ACHN (cell line): Measurements from ENCODE around the gene HRC.

Experiments
- DNase-seq: peaks from one replicate; pipeline ENCODE4 v3.0.0-alpha.2; 2015
- in situ Hi-C: cut with HindIII; loops from 2 replicates; pipeline ENCODE4 v1.10.0; 2017; ENCODE audit warnings: low sequenced_read_pairs, low pct_ligation_motif_present, low pct_unique_long_range_greater_than_20kb

The HRC gene

DNA sequence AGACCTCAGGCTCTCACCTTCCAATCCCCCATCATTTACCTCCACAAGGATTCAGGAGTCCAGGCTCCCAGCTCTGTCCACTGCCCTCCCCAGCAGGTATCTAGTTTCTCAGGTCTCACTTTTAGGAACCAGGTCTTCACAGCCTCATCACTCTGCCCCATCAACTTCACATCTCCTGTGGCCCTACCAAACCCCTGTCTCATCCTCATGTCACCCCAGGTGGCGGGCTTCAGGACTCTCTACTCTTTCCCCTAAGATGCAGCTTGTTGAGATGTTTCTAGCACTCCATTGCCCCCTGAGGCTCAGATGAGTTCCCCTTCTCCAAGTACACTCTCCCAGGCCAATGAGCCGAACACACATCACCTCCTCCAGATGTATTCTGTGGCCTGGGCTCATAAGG is 34.3 kb downstream of the HRC start:
- no peak for DNase-seq
- in situ Hi-C loops: no loop called here

- in situ Hi-C loops: no loop called here
- DNase-seq: no peak
Measured at GRCh38 chr19:49120325-49120683, 34.9 kb downstream of the HRC start.

GRCh38 chr19:49119411-49120324 is 35.5 kb downstream of the HRC start, which contains the start of gene PPFIA3:
TSS of gene PPFIA3 (plus strand) at chr19:49119544. CDS start at chr19:49127874, 8,330 bp downstream.
- DNase-seq: peak; percentile 64
- in situ Hi-C loops: no loop called here

DNA sequence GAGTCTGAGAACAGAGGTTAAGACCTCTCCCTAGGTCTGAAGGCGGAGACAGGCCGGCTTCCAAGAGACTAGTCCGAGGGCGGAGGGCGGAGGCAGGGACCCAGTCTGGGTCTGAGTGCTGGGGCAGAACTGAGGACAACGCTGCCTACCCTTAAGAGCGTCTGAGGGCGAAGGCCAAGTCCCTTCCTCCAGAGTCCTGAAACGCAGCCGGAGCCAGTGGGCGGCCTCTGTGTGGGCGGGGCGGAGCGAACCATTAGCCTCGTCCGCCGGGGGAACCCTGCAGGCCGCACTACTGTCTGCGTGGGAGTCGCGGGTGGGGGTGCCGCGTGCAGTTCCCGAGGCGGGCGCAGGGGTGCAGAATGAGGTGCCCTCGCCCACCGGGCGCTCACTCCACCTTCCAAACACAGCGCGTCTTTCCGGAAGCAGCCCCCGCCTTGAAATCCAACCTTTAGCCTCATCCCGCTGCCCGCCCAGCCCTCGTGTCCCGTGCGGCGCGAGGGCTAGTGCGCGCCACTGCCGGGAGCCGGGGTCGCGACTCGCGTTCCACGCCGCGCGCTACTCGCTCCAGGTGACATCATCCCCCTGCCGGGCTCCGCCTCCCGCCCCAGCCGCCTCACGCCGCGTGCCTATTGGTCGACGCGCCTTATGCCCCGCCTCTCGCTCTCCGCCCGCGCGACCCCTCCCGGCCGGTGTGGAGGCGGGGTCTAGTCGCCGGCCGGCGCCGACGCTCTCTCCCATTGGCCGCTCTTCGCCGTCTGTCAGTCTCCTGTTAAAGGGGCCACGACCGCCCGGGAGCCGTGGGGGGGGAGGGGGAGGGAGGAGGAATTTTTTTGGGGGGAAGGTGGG is 36.4 kb downstream of the HRC start, which contains the start of gene C19orf73:
Gene C19orf73, minus strand, starts transcription at position 579 of the 846 bp plus-strand sequence. Its CDS starts 121 bp downstream, at position 458.
- peak; percentile 89 for DNase-seq
- in situ Hi-C loops: no loop called here

GRCh38 chr19:49117677-49118564 is 37.3 kb downstream of the HRC start:
- in situ Hi-C loops: no loop called here

DNA sequence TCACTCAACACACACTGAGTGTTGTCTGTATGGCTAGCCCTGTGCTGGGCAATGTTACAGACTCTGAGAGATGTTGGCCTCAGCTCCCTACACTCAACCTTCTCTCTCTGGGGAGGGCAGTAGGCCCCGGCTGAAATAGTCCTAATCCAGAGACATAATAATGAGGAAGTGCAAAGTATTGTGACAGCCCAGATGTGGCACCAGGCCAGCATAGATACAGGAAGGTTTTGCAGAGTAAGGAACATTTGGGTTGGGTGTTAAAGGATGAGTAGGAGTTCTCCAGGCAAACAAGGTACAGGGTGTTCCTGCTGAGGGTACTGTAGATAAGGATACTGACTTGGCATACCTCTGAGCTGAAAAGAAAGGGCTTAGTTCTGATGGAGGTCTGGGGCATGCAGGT is 38.7 kb downstream of the HRC start:
- DNase-seq: no peak
- in situ Hi-C loops: no loop called here

More at GRCh38 chr19:49117677-49118564, 37.3 kb downstream of the HRC start:
- no peak for DNase-seq

- in situ Hi-C loops: no loop called here
Measured at GRCh38 chr19:49114630-49115363, 40.4 kb downstream of the HRC start.

DNA sequence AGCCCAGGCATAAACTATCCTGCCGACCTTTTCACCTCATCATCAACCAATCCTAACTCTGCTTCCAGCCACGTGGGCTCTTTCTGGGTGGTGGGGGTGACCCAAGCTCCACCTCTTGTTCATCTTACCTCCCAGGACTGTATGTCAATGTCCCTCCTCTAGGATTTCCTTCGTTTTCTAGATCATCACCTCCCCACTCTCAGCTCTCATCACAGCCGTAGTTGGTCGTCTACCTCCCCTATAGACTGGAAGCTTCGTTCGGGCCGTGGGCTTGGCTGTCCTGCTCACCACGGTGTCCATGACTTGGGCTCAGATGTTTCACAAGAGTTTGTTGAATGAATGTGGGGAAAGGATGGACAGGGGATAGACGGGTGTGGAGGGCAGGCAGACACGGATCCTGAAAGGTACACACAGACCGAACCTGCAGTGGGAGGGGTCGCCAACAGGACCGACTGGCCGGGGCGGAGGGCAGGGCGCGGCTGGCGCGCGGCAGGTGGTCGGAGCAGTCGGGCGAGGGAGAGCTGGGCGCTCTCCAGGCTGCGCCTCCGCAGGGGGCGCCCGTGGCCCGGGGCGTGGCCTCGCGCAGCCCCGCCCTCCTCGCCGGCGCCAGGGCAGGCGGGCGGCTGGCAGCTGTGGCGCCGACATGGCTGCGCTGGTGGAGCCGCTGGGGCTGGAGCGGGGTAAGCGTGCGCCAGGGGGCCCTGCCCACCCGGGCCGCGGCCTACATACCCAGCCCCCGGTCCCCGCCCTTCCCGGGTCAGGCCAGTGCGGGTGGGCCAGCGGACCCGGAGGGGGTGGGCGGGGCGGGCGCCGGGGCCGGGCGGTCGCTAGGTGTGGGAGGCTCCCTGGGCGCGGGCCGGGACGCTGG is 41.2 kb downstream of the HRC start, which contains the start of gene LIN7B:
Gene LIN7B, plus strand, starts transcription at position 609 of the 868 bp plus-strand sequence. Its CDS starts 35 bp downstream, at position 644.
- DNase-seq: peak; percentile 72
- in situ Hi-C loops: no loop called here

More at GRCh38 chr19:49114630-49115363, 40.4 kb downstream of the HRC start:
- DNase-seq: peak; percentile 25

- in situ Hi-C loops: no loop called here
- DNase-seq: no peak
Measured at GRCh38 chr19:49111218-49111998, 43.8 kb downstream of the HRC start.

DNA sequence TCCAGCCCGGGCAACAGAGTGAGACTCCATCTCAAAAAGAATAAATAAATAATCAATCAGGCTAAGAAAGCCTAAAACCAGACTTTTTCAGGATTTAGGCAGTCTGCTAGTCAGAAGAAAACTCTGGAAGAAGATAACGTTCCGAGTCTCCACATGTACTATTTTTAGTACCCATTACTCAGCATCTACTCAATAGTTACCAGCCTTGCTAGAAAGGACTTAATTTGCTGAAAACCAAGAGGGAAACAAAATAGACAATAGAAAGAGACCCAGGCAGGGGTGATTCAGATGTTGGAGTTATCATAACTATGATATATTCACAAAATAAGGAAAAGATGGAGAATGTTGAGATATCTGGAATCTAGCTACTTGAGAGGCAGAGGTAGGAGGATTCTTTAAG is 44.6 kb downstream of the HRC start:
- in situ Hi-C loops: no loop called here
- no peak for DNase-seq

- DNase-seq: no peak
- in situ Hi-C loops: no loop called here
Measured at GRCh38 chr19:49109569-49110233, 45.5 kb downstream of the HRC start.

GRCh38 chr19:49109051-49109450 is 46.1 kb downstream of the HRC start:
- no peak for DNase-seq
- in situ Hi-C loops: no loop called here

DNA sequence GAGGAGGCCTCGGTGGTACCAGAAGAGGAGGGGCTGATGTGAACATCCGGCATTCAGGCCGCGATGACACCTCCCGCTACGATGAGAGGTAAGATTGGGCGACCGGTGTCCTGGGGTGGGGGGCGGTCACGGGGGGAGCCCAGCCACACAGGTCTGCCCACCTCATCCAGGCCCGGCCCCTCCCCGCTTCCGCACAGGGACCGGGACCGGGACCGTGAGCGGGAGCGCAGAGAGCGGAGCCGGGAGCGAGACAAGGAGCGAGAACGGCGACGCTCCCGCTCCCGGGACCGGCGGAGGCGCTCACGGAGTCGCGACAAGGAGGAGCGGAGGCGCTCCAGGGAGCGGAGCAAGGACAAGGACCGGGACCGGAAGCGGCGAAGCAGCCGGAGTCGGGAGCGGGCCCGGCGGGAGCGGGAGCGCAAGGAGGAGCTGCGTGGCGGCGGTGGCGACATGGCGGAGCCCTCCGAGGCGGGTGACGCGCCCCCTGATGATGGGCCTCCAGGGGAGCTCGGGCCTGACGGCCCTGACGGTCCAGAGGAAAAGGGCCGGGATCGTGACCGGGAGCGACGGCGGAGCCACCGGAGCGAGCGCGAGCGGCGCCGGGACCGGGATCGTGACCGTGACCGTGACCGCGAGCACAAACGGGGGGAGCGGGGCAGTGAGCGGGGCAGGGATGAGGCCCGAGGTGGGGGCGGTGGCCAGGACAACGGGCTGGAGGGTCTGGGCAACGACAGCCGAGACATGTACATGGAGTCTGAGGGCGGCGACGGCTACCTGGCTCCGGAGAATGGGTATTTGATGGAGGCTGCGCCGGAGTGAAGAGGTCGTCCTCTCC is 47.4 kb downstream of the HRC start:
- in situ Hi-C loops: no loop called here
- no peak for DNase-seq

GRCh38 chr19:49106648-49107135 is 48.5 kb downstream of the HRC start:
- peak; percentile 57 for DNase-seq
- in situ Hi-C loops: no loop called here
